Colonic mucosa (tissue), 4 donors: ENCODE data around the gene DHRS7B. TPM values are rescaled to one million over a fixed set of nuclear protein-coding genes. Genes with fewer than 3 reads are reported as not detected.

ENCODE experiments used
- DNase-seq: peaks from one replicate; pipeline ENCODE4 v3.0.0-alpha.2; 2020
- H3K27ac ChIP-seq: fragments of 200-600 bp; one replicate; pipeline ENCODE4 v1.8.0; 2021
- H3K27me3 ChIP-seq: fragments of 200-600 bp; one replicate; pipeline ENCODE4 v1.8.0; 2021
- H3K36me3 ChIP-seq: fragments of 200-600 bp; one replicate; pipeline ENCODE4 v1.8.0; 2021
- H3K4me1 ChIP-seq: fragments of 200-600 bp; one replicate; pipeline ENCODE4 v1.8.0; 2021; ENCODE audit warnings: mild to moderate bottlenecking
- H3K4me3 ChIP-seq: fragments of 200-600 bp; one replicate; pipeline ENCODE4 v1.8.0; 2021
- H3K9ac ChIP-seq, 2 donors: one replicate each; pipeline ENCODE4 v1.7.0; 2013; ENCODE audit warnings: control low read depth in 2 of 2, low read depth in 2 of 2, low read length in 2 of 2
- H3K9me3 ChIP-seq: fragments of 200-600 bp; one replicate; pipeline ENCODE4 v1.8.0; 2021
- intact Hi-C: fragments of 100-400 bp; cut with DNase I; formaldehyde crosslinking; loops from one replicate; pipeline ENCODE4 v1.14.1; 2022
- total RNA-seq, 2 donors: library from RNA; stranded (reverse); fragmentation: NEBNext Ultra II Directional in 1 of 2; extraction: Animal tissue kit (Norgen Biotek cat#: 25700) in 1 of 2; gene quantifications; one replicate each; pipeline ENCODE4 v1.2.1, GENCODE V29; 2021
- TF ChIP-seq, protein P1 (sequence below): fragments of 200-600 bp; IDR thresholded peaks from one replicate; pipeline ENCODE4 v1.8.0; 2022; ENCODE audit warnings: antibody characterized with exemption, mild to moderate bottlenecking
- donor health status: healthy.
- donor health status: DM: no; HTN: no; CAD: no.
- donor health status: DM: no; HTN: no; CAD: no.

The DHRS7B gene
- total RNA-seq, 2 donors from 2014 or later: 29.4 to 44.0 TPM

DNA sequence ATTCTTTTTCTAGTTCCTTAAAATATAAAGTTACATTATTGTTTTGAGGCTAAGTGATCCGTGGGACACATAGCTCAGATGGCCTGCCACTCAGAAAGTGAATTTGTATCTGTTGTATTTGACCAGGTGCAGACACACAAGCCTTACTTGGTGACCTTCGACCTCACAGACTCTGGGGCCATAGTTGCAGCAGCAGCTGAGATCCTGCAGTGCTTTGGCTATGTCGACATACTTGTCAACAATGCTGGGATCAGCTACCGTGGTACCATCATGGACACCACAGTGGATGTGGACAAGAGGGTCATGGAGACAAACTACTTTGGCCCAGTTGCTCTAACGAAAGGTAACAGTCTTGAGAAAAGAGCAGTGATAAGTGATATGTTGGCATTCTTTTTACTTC lies 56.7 kb downstream of the DHRS7B start:
- Histone ChIP-seq H3K9me3 (no peaks in the 10 kb centered on the region), H3K36me3 (no peaks in the 10 kb centered on the region), H3K4me3 (no peak overlapping the region), H3K27me3 (no peaks in the 10 kb centered on the region), H3K9ac (no peak overlapping the region), H3K27ac (no peak overlapping the region), H3K4me1 (no peaks in the 10 kb centered on the region)
- intact Hi-C loops: no loop called here
- TF ChIP-seq, protein P1, sequence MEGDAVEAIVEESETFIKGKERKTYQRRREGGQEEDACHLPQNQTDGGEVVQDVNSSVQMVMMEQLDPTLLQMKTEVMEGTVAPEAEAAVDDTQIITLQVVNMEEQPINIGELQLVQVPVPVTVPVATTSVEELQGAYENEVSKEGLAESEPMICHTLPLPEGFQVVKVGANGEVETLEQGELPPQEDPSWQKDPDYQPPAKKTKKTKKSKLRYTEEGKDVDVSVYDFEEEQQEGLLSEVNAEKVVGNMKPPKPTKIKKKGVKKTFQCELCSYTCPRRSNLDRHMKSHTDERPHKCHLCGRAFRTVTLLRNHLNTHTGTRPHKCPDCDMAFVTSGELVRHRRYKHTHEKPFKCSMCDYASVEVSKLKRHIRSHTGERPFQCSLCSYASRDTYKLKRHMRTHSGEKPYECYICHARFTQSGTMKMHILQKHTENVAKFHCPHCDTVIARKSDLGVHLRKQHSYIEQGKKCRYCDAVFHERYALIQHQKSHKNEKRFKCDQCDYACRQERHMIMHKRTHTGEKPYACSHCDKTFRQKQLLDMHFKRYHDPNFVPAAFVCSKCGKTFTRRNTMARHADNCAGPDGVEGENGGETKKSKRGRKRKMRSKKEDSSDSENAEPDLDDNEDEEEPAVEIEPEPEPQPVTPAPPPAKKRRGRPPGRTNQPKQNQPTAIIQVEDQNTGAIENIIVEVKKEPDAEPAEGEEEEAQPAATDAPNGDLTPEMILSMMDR: no peak
- no peak for DNase-seq

DNA sequence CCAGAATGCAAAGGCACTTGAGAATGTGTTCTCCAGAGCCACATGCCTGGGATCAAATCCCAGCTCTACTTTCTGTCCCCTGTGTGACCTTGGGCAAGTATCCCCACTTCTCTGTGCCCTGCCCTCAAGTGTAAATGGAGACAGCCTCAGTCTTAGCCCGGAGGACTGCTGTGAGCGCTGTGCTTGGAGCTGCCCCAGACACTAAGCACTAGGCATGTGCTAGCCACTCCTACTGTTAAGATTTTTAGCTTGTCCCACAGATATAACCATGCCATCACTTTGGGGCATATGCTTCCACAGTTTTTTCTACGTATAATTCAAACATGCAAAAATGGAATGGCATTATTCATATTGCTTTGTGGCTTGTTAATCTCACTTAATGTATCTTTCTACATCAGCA lies 57.8 kb downstream of the DHRS7B start:
- H3K36me3 ChIP-seq: no peaks in the 10 kb centered on the region
- TF ChIP-seq, protein P1: no peak
- no peak overlapping the region for H3K27ac ChIP-seq
- H3K4me3 ChIP-seq: no peak overlapping the region
- no peaks in the 10 kb centered on the region for H3K27me3 ChIP-seq
- no peaks in the 10 kb centered on the region for H3K9me3 ChIP-seq
- no peak for DNase-seq
- H3K4me1 ChIP-seq: no peaks in the 10 kb centered on the region
- intact Hi-C loops: no loop called here
- H3K9ac ChIP-seq: no peak overlapping the region

DNA sequence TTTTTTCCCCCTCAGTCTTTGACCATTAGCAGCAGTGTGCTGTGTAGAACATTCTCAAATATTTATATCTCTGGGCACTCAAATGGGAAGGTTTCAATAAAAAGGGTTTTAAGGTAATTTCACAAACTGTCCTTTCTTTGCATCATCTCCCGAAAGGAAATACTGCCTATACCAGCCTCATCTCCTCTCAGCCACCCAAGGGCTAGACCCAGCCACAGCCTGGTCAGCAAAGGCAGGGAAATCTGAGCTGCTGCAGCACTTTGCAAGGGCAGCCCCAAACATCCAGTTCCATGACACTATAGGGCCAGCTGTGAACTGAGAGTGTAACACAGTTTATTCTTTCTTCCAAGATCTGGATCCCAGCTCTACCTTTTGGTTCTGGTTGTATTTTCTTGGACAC lies 58.3 kb downstream of the DHRS7B start:
- H3K9ac ChIP-seq: no peak overlapping the region
- H3K36me3 ChIP-seq: no peaks in the 10 kb centered on the region
- H3K27me3 ChIP-seq: no peaks in the 10 kb centered on the region
- intact Hi-C loops: loop anchor here (5.0 kb wide), 1 partner anchor 52 kb away; no protein-coding TSS in a partner anchor
- no peak for DNase-seq
- H3K4me3 ChIP-seq: no peak overlapping the region
- H3K9me3 ChIP-seq: no peaks in the 10 kb centered on the region
- H3K4me1 ChIP-seq: no peaks in the 10 kb centered on the region
- no peak overlapping the region for H3K27ac ChIP-seq
- TF ChIP-seq, protein P1: no peak

DNA sequence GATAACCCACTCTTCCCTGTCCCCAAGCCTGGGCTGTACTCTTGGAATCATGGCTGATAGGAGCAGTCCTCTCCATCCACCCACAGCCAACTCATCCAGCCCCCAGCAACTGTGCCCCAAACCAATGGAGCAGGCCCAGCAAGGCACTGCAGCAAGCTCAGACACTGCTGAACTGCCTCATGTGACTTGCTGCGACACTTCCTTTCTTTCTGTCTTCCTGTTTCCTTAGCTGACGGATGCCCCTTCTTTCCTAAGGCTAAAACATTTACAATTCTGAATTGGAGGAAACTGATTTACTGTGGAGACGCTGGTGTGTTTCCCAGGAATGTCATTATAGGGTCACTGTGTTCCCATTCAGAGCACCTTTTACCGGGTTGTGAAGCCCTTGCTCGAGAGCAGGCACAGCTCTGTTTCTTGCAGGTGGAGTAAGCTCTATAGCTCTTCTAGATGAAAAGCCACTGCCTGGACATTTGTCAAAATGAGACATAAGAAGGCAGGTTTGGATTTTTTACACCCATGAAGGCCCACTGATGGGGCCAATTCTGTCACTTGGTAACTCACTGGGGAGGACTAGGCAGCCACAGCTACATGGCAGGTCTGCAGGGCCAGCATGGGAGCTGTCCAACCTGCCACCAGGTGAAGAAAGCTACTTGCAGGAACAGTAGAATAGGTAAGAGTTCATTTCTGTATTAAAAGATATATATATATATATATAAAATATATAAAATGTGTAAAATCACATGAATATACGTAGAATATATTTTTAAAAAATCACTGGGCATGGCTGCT lies 59.8 kb downstream of the DHRS7B start:
- DNase-seq: no peak
- Histone ChIP-seq H3K4me1 (no peaks in the 10 kb centered on the region), H3K9ac (no peak overlapping the region), H3K9me3 (no peaks in the 10 kb centered on the region), H3K4me3 (no peak overlapping the region), H3K36me3 (no peaks in the 10 kb centered on the region), H3K27me3 (no peaks in the 10 kb centered on the region), H3K27ac (no peak overlapping the region)
- intact Hi-C loops: loop anchor here (5.0 kb wide), 1 partner anchor 51 kb away; no protein-coding TSS in a partner anchor
- TF ChIP-seq, protein P1: no peak

DNA sequence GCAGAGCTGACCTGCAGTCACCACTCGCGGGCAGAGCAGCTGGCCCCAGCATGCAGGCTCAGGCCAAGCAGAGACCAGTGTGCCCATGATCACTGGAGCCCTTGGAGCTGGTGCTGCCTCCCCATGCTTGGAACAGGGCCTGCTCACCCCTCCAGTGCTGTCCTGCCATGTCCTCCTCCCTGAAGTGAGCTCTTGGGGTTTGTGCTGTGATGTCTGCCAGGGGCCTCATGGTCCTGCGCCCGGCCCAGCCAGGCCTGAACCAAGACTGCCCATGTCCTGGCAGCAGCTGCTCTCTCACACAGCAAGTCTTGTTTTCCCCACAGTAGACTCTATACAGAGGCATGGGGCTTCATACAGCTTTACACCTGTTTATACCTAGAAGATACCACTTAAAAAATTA lies 62.6 kb downstream of the DHRS7B start:
- TF ChIP-seq, protein P1: no peak
- Histone ChIP-seq H3K4me1 (no peaks in the 10 kb centered on the region), H3K9me3 (no peaks in the 10 kb centered on the region), H3K27me3 (no peaks in the 10 kb centered on the region), H3K9ac (no peak overlapping the region), H3K27ac (no peak overlapping the region), H3K4me3 (no peak overlapping the region), H3K36me3 (no peaks in the 10 kb centered on the region)
- no peak for DNase-seq
- intact Hi-C loops: loop anchor here (5.0 kb wide), 1 partner anchor 48 kb away; no protein-coding TSS in a partner anchor
